ENCODE data around the gene MED25.

- no peak for TF ChIP-seq CEBPB (IDR thresholded peaks at IDR 0.05)
- no peak for TF ChIP-seq TAF1 (IDR thresholded peaks at IDR 0.05; ENCODE audit: low read depth)
- no peak for TF ChIP-seq EP300 (IDR thresholded peaks at IDR 0.05; ENCODE audit: borderline replicate concordance)
- TF ChIP-seq YY1 (IDR thresholded peaks at IDR 0.05; ENCODE audit: low read depth), result no peak
- TF ChIP-seq NFIC (IDR thresholded peaks at IDR 0.05), result no peak
- TF ChIP-seq EGR1 (IDR thresholded peaks at IDR 0.05), result no peak
- TF ChIP-seq USF1 (IDR thresholded peaks at IDR 0.05), result no peak
- TF ChIP-seq REST (IDR thresholded peaks at IDR 0.05; ENCODE audit: low read depth), result no peak
- no peak for TF ChIP-seq TEAD4 (IDR thresholded peaks at IDR 0.05)
- no peak for TF ChIP-seq CREB1 (IDR thresholded peaks at IDR 0.05; ENCODE audit: low read depth)
- TF ChIP-seq RAD21 (IDR thresholded peaks at IDR 0.05; ENCODE audit: low read depth), result no peak
- TF ChIP-seq MAX (IDR thresholded peaks at IDR 0.05), result no peak
These were observed 45.3 kb downstream of the MED25 start for GRCh38 chr19:49863254-49863934.

All from Ishikawa (cell line).